Kidney tubule cell (primary cell): ENCODE results near the gene NACA2.

ENCODE experiments used
- DNase-seq: peaks from one replicate; pipeline ENCODE4 v3.0.0-alpha.2; 2018; ENCODE audit warnings: low spot score

NACA2 gene

GRCh38 chr17:61545335-61545938, 45.6 kb downstream of the NACA2 start:
- DNase-seq, result no peak

- DNase-seq, result no peak
These were observed 47.1 kb downstream of the NACA2 start for GRCh38 chr17:61543786-61544415.

GRCh38 chr17:61542027-61542426, 49.0 kb downstream of the NACA2 start:
- DNase-seq, result no peak

GRCh38 chr17:61540874-61541273, 50.1 kb downstream of the NACA2 start:
- no peak for DNase-seq
